ENCODE measurements around the gene DRC7. TPM values are rescaled to one million over a fixed set of nuclear protein-coding genes. Genes with fewer than 3 reads are reported as not detected.

The DRC7 gene
- total RNA-seq, 1 experiment from 2014 or later = not detected

- H3K27ac Mint-ChIP-seq (ENCODE audit: low read depth, unreplicated experiment) = no peak overlapping the region
- H3K4me3 Mint-ChIP-seq (ENCODE audit: unreplicated experiment) = no peak overlapping the region
- DNase-seq (ENCODE audit: unreplicated experiment) = no peak
- ChIA-PET CTCF (interaction anchor here (1.2 to 1.6 kb wide), 2 partner anchors 17 to 19 kb away, joined by 3 read pairs; no protein-coding TSS in a partner anchor), POLR2A (interaction anchor here (0.6 kb wide), 1 partner anchor 26 kb away, joined by 3 read pairs; no protein-coding TSS in a partner anchor)
- no peaks in the 10 kb centered on the region for H3K4me1 Mint-ChIP-seq (ENCODE audit: insufficient read depth, unreplicated experiment)
- H3K9me3 Mint-ChIP-seq (ENCODE audit: unreplicated experiment) = no peaks in the 10 kb centered on the region
- intact Hi-C loops (cut with micrococcal nuclease) = no loop called here
- H3K27me3 Mint-ChIP-seq (ENCODE audit: insufficient read depth, unreplicated experiment) = no peaks in the 10 kb centered on the region
- no TSS peak for BruUV-seq (replicated peaks)
- H3K36me3 Mint-ChIP-seq (ENCODE audit: insufficient read depth, unreplicated experiment) = no peaks in the 10 kb centered on the region
- no peak for TF ChIP-seq CTCF (IDR thresholded peaks at IDR 0.05; ENCODE audit: unreplicated experiment)
Observed at GRCh38 chr16:57667048-57667525, 27.5 kb upstream of the DRC7 start.

GRCh38 chr16:57667526-57668262, 26.9 kb upstream of the DRC7 start:
- no TSS peak for BruUV-seq (replicated peaks)
- POLR2A ChIA-PET = interaction anchor here (0.6 kb wide), 1 partner anchor 26 kb away, joined by 3 read pairs; no protein-coding TSS in a partner anchor
- H3K27me3 Mint-ChIP-seq (ENCODE audit: insufficient read depth, unreplicated experiment) = peaks cover under 1% of the 10 kb centered on the region

GRCh38 chr16:57668263-57668571, 26.4 kb upstream of the DRC7 start, which contains the start of gene ADGRG3:
Gene ADGRG3 (plus strand): TSS chr16:57668306. CDS start chr16:57668348, 42 bp downstream.
- Mint-ChIP-seq H3K27ac (ENCODE audit: low read depth, unreplicated experiment) (no peak within 1 kb of the TSS), H3K9me3 (ENCODE audit: unreplicated experiment) (no peaks in the 10 kb centered on the region), H3K4me1 (ENCODE audit: insufficient read depth, unreplicated experiment) (no peaks in the 10 kb centered on the region), H3K27me3 (ENCODE audit: insufficient read depth, unreplicated experiment) (peaks cover 6% of the 10 kb centered on the region), H3K36me3 (ENCODE audit: insufficient read depth, unreplicated experiment) (no peaks in the 10 kb centered on the region), H3K4me3 (ENCODE audit: unreplicated experiment) (no peak within 1 kb of the TSS)
- POLR2A ChIA-PET = no interaction called here
- CTCF ChIA-PET = interaction anchor here (1.2 to 1.6 kb wide), 2 partner anchors 19 to 20 kb away, joined by 3 read pairs; no protein-coding TSS in a partner anchor
- no peak for TF ChIP-seq CTCF (IDR thresholded peaks at IDR 0.05; ENCODE audit: unreplicated experiment)
- DNase-seq (ENCODE audit: unreplicated experiment) = no peak
- BruUV-seq (replicated peaks) = no TSS peak
- intact Hi-C loops (cut with micrococcal nuclease) = no loop called here

More at GRCh38 chr16:57667526-57668262, 26.9 kb upstream of the DRC7 start:
- DNase-seq (ENCODE audit: unreplicated experiment) = peak; percentile 76
- H3K27ac Mint-ChIP-seq (ENCODE audit: low read depth, unreplicated experiment) = no peak overlapping the region
- H3K9me3 Mint-ChIP-seq (ENCODE audit: unreplicated experiment) = no peaks in the 10 kb centered on the region
- no peak overlapping the region for H3K4me3 Mint-ChIP-seq (ENCODE audit: unreplicated experiment)
- no peaks in the 10 kb centered on the region for H3K4me1 Mint-ChIP-seq (ENCODE audit: insufficient read depth, unreplicated experiment)
- CTCF ChIA-PET = interaction anchor here (1.2 to 1.6 kb wide), 2 partner anchors 18 to 19 kb away, joined by 3 read pairs; no protein-coding TSS in a partner anchor
- no peak for TF ChIP-seq CTCF (IDR thresholded peaks at IDR 0.05; ENCODE audit: unreplicated experiment)
- H3K36me3 Mint-ChIP-seq (ENCODE audit: insufficient read depth, unreplicated experiment) = no peaks in the 10 kb centered on the region
- intact Hi-C loops (cut with micrococcal nuclease) = no loop called here

GRCh38 chr16:57668630-57669475, 25.8 kb upstream of the DRC7 start:
- no peak for DNase-seq (ENCODE audit: unreplicated experiment)
- H3K4me3 Mint-ChIP-seq (ENCODE audit: unreplicated experiment) = no peak overlapping the region
- ChIA-PET POLR2A (interaction anchor here (0.7 kb wide), 1 partner anchor 374 kb away, joined by 3 read pairs; no protein-coding TSS in a partner anchor), CTCF (interaction anchor here (0.5 to 1.6 kb wide), 3 partner anchors 19 to 183 kb away, joined by 3 read pairs; no protein-coding TSS in a partner anchor)
- BruUV-seq (replicated peaks) = no TSS peak
- intact Hi-C loops (cut with micrococcal nuclease) = no loop called here
- H3K27ac Mint-ChIP-seq (ENCODE audit: low read depth, unreplicated experiment) = no peak overlapping the region
- TF ChIP-seq CTCF (IDR thresholded peaks at IDR 0.05; ENCODE audit: unreplicated experiment) = no peak
- no peaks in the 10 kb centered on the region for H3K4me1 Mint-ChIP-seq (ENCODE audit: insufficient read depth, unreplicated experiment)
- H3K27me3 Mint-ChIP-seq (ENCODE audit: insufficient read depth, unreplicated experiment) = peaks cover 13% of the 10 kb centered on the region
- H3K36me3 Mint-ChIP-seq (ENCODE audit: insufficient read depth, unreplicated experiment) = no peaks in the 10 kb centered on the region
- H3K9me3 Mint-ChIP-seq (ENCODE audit: unreplicated experiment) = no peaks in the 10 kb centered on the region

Measured in MCF 10A (cell line).